GM23338 (cell line): Measurements from ENCODE around the gene SNCB. TPM values are rescaled to one million over a fixed set of nuclear protein-coding genes. Genes with fewer than 3 reads are reported as not detected.

Source experiments
- CREB1 ChIP-seq: fragments of 250-450 bp; sonication (Bioruptor Pico); IDR thresholded peaks from 2 replicates; pipeline ENCODE4 v1.5.0; 2020; ENCODE audit warnings: low read depth, mild to moderate bottlenecking, moderate library complexity
- EZH2 ChIP-seq: fragments of 200-600 bp; sonication (generic); IDR thresholded peaks from one replicate; pipeline ENCODE4 v1.8.0; 2017; ENCODE audit warnings: antibody characterized with exemption, mild to moderate bottlenecking, low read depth; ENCODE audit not compliant: unreplicated experiment
- EZH2phosphoT487 ChIP-seq: fragments of 200-600 bp; sonication (generic); IDR thresholded peaks from one replicate; pipeline ENCODE4 v1.8.1; 2018; ENCODE audit warnings: antibody characterized with exemption; ENCODE audit not compliant: unreplicated experiment
- JUNB ChIP-seq: IDR thresholded peaks from one replicate; pipeline ENCODE4 v1.6.1; 2016; ENCODE audit warnings: antibody characterized with exemption; ENCODE audit not compliant: unreplicated experiment
- NANOG ChIP-seq: IDR thresholded peaks from 2 replicates; pipeline ENCODE4 v1.6.1; 2016; ENCODE audit warnings: antibody characterized with exemption, borderline replicate concordance
- POLR2AphosphoS5 ChIP-seq: IDR thresholded peaks from 2 replicates; pipeline ENCODE4 v1.6.1; 2016; ENCODE audit warnings: antibody characterized with exemption, low read depth
- STAT1 ChIP-seq: IDR thresholded peaks from one replicate; pipeline ENCODE4 v1.6.1; 2016; ENCODE audit warnings: antibody characterized with exemption; ENCODE audit not compliant: unreplicated experiment
- ZNF114 ChIP-seq: fragments of 250-450 bp; sonication (Bioruptor Pico); IDR thresholded peaks from 2 replicates; pipeline ENCODE4 v1.5.0; 2020; ENCODE audit warnings: mild to moderate bottlenecking, moderate library complexity
- ZNF331 ChIP-seq: fragments of 250-450 bp; sonication (Bioruptor Pico); IDR thresholded peaks from 2 replicates; pipeline ENCODE4 v1.5.0; 2020; ENCODE audit warnings: low read depth, mild to moderate bottlenecking, moderate library complexity
- polyA plus RNA-seq: library from polyadenylated mRNA; unstranded; fragments of >200 nt; fragmentation: Nextera tagmentation; extraction: Ambion mirVana; gene quantifications from 2 replicates; pipeline ENCODE4 v1.2.1, GENCODE V29; 2016
- total RNA-seq: library from RNA; depleted of rRNA; stranded (reverse); fragments of >200 nt; shearing (Covaris generic); gene quantifications from 2 replicates; pipeline ENCODE4 v1.2.3, GENCODE V29; 2014
- TF ChIP-seq, protein P1 (sequence below): fragments of 250-450 bp; sonication (Bioruptor Pico); IDR thresholded peaks from 2 replicates; pipeline ENCODE4 v1.5.0; 2020; ENCODE audit warnings: mild to moderate bottlenecking, moderate library complexity

SNCB gene
- total and polyA plus RNA-seq, 2 experiments from 2014 or later = 3.6 to 13.5 TPM

DNA sequence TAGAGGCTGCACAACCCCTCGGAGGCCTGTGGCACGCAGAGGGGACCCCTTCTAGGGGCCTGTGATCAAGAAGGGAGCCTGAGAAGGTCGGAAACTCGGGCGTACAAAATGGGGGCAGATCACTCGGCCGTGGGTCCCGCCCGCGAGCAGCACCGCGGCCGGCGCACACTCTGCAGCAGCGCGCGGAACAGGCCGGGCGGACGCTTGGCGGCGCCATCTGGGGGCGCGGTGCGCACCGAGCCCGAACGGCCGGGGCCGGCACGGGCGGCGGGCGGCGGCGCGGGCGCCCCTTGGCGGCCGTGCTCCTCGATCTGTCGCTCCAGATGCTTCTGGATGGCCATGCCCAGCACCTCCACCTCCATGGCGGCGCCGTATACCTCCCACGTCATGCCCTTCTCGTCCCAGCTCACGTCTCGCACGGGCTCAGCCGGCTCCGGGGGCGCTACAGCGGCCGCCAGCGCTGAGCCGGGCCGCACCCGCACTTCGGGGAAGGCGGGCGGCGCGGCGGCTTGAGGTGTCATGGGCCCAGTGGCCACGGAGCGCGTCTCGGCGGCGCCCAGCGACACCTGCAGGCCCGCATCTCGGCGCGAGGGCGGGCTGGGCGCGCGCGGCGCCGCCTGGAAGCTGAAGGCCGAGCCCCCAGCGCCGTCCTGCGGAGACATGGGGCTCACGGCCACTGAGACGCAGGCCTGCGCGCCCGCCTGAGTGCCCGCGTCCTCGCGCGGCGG, 33.5 kb downstream of the SNCB start (continued):
- TF ChIP-seq EZH2 (no peak), CREB1 (CRISPR knock-in tag) (peak; percentile 55; the same call in 1 of the 2 replicates), ZNF331 (CRISPR knock-in tag) (no peak), EZH2phosphoT487 (no peak), ZNF114 (CRISPR knock-in tag) (no peak), STAT1 (no peak), JUNB (no peak), NANOG (no peak), POLR2AphosphoS5 (no peak; the same call in 1 of the 2 replicates)
- TF ChIP-seq, protein P1, sequence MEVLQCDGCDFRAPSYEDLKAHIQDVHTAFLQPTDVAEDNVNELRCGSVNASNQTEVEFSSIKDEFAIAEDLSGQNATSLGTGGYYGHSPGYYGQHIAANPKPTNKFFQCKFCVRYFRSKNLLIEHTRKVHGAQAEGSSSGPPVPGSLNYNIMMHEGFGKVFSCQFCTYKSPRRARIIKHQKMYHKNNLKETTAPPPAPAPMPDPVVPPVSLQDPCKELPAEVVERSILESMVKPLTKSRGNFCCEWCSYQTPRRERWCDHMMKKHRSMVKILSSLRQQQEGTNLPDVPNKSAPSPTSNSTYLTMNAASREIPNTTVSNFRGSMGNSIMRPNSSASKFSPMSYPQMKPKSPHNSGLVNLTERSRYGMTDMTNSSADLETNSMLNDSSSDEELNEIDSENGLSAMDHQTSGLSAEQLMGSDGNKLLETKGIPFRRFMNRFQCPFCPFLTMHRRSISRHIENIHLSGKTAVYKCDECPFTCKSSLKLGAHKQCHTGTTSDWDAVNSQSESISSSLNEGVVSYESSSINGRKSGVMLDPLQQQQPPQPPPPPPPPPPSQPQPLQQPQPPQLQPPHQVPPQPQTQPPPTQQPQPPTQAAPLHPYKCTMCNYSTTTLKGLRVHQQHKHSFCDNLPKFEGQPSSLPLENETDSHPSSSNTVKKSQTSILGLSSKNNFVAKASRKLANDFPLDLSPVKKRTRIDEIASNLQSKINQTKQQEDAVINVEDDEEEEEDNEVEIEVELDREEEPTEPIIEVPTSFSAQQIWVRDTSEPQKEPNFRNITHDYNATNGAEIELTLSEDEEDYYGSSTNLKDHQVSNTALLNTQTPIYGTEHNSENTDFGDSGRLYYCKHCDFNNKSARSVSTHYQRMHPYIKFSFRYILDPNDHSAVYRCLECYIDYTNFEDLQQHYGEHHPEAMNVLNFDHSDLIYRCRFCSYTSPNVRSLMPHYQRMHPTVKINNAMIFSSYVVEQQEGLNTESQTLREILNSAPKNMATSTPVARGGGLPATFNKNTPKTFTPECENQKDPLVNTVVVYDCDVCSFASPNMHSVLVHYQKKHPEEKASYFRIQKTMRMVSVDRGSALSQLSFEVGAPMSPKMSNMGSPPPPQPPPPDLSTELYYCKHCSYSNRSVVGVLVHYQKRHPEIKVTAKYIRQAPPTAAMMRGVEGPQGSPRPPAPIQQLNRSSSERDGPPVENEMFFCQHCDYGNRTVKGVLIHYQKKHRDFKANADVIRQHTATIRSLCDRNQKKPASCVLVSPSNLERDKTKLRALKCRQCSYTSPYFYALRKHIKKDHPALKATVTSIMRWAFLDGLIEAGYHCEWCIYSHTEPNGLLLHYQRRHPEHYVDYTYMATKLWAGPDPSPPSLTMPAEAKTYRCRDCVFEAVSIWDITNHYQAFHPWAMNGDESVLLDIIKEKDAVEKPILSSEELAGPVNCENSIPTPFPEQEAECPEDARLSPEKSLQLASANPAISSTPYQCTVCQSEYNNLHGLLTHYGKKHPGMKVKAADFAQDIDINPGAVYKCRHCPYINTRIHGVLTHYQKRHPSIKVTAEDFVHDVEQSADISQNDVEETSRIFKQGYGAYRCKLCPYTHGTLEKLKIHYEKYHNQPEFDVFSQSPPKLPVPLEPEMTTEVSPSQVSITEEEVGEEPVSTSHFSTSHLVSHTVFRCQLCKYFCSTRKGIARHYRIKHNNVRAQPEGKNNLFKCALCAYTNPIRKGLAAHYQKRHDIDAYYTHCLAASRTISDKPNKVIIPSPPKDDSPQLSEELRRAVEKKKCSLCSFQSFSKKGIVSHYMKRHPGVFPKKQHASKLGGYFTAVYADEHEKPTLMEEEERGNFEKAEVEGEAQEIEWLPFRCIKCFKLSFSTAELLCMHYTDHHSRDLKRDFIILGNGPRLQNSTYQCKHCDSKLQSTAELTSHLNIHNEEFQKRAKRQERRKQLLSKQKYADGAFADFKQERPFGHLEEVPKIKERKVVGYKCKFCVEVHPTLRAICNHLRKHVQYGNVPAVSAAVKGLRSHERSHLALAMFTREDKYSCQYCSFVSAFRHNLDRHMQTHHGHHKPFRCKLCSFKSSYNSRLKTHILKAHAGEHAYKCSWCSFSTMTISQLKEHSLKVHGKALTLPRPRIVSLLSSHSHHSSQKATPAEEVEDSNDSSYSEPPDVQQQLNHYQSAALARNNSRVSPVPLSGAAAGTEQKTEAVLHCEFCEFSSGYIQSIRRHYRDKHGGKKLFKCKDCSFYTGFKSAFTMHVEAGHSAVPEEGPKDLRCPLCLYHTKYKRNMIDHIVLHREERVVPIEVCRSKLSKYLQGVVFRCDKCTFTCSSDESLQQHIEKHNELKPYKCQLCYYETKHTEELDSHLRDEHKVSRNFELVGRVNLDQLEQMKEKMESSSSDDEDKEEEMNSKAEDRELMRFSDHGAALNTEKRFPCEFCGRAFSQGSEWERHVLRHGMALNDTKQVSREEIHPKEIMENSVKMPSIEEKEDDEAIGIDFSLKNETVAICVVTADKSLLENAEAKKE (CRISPR knock-in tag) = no peak
